GM23248 (cell line): ENCODE measurements around the gene SAFB2. TPM values are rescaled to one million over a fixed set of nuclear protein-coding genes. Genes with fewer than 3 reads are reported as not detected.

ENCODE experiments used
- DNase-seq: peaks from one replicate; pipeline ENCODE4 v3.0.0-alpha.2; 2015
- H2AFZ ChIP-seq: fragments of 200-600 bp; sonication (generic); 2 replicates; pipeline ENCODE4 v1.6.1; 2016; ENCODE audit warnings: antibody characterized with exemption
- H3F3A ChIP-seq: fragments of 200-600 bp; sonication (generic); 2 replicates; pipeline ENCODE4 v1.6.1; 2016; ENCODE audit warnings: mild to moderate bottlenecking, antibody characterized with exemption, mixed run types; ENCODE audit not compliant: insufficient read depth
- H3K27ac ChIP-seq: fragments of 200-600 bp; sonication (generic); 2 replicates; pipeline ENCODE4 v1.5.1; 2016; ENCODE audit warnings: mild to moderate bottlenecking
- H3K27me3 ChIP-seq: fragments of 200-600 bp; sonication (generic); replicated peaks from 2 replicates; pipeline ENCODE4 v1.6.1; 2016; ENCODE audit warnings: mild to moderate bottlenecking; ENCODE audit not compliant: insufficient read depth
- H3K36me3 ChIP-seq: fragments of 200-600 bp; sonication (generic); 2 replicates; pipeline ENCODE4 v1.6.1; 2016; ENCODE audit warnings: low read depth, mild to moderate bottlenecking
- H3K4me1 ChIP-seq: fragments of 200-600 bp; sonication (generic); 2 replicates; pipeline ENCODE4 v1.6.1; 2016; ENCODE audit warnings: mild to moderate bottlenecking; ENCODE audit not compliant: insufficient read depth
- H3K4me2 ChIP-seq: fragments of 200-600 bp; sonication (generic); one replicate; pipeline ENCODE4 v1.6.1; 2016; ENCODE audit warnings: mild to moderate bottlenecking; ENCODE audit not compliant: unreplicated experiment
- H3K4me3 ChIP-seq: fragments of 200-600 bp; sonication (generic); 2 replicates; pipeline ENCODE4 v1.5.1; 2016; ENCODE audit warnings: mild to moderate bottlenecking
- H3K79me2 ChIP-seq: fragments of 200-600 bp; sonication (generic); 2 replicates; pipeline ENCODE4 v1.6.1; 2016; ENCODE audit warnings: mild to moderate bottlenecking; ENCODE audit not compliant: insufficient read depth
- H3K9ac ChIP-seq: fragments of 200-600 bp; sonication (generic); 2 replicates; pipeline ENCODE4 v1.6.1; 2016; ENCODE audit warnings: mild to moderate bottlenecking
- H3K9me2 ChIP-seq: fragments of 200-600 bp; sonication (generic); 2 replicates; pipeline ENCODE4 v1.6.1; 2016; ENCODE audit warnings: mixed run types, mild to moderate bottlenecking, moderate library complexity; ENCODE audit not compliant: insufficient read depth
- H3K9me3 ChIP-seq: fragments of 200-600 bp; sonication (generic); one replicate; pipeline ENCODE4 v1.6.1; 2017; ENCODE audit warnings: low read depth
- H4K20me1 ChIP-seq: fragments of 200-600 bp; sonication (generic); 2 replicates; pipeline ENCODE4 v1.6.0; 2016; ENCODE audit not compliant: insufficient read depth
- EZH2 ChIP-seq: fragments of 200-600 bp; sonication (generic); IDR thresholded peaks from 2 replicates; pipeline ENCODE4 v1.6.1; 2018; ENCODE audit warnings: antibody characterized with exemption, mild to moderate bottlenecking; ENCODE audit not compliant: insufficient read depth, poor library complexity, severe bottlenecking
- EZH2phosphoT487 ChIP-seq: fragments of 200-600 bp; sonication (generic); IDR thresholded peaks from 2 replicates; pipeline ENCODE4 v1.6.1; 2018; ENCODE audit warnings: antibody characterized with exemption, moderate library complexity, mild to moderate bottlenecking, low read depth; ENCODE audit not compliant: insufficient read depth
- WGBS, 2 experiments: methylation state at CpG; one replicate each; pipeline ENCODE4 v1.1.6; 2015 to 2017; ENCODE audit warnings: low lambda C conversion rate in 2 of 2, low coverage in 1 of 2; ENCODE audit errors: missing lambda C conversion rate in 2 of 2; 5-methylcytosine and 5-hydroxymethylcytosine counted together
- in situ Hi-C: fragments of 300-500 bp; cut with MboI; formaldehyde crosslinking; loops from 2 replicates; pipeline ENCODE4 v1.15.0; 2020
- polyA plus RNA-seq: library from polyadenylated mRNA; unstranded; fragments of >200 nt; fragmentation: Nextera tagmentation; extraction: Ambion mirVana; gene quantifications from 2 replicates; pipeline ENCODE4 v1.2.1, GENCODE V29; 2016
- total RNA-seq: library from RNA; depleted of rRNA; stranded (reverse); fragments of >200 nt; shearing (Covaris generic); gene quantifications from 2 replicates; pipeline ENCODE4 v1.2.3, GENCODE V29; 2014

Gene SAFB2
- total and polyA plus RNA-seq, 2 experiments from 2014 or later = 17.6 to 37.2 TPM

DNA sequence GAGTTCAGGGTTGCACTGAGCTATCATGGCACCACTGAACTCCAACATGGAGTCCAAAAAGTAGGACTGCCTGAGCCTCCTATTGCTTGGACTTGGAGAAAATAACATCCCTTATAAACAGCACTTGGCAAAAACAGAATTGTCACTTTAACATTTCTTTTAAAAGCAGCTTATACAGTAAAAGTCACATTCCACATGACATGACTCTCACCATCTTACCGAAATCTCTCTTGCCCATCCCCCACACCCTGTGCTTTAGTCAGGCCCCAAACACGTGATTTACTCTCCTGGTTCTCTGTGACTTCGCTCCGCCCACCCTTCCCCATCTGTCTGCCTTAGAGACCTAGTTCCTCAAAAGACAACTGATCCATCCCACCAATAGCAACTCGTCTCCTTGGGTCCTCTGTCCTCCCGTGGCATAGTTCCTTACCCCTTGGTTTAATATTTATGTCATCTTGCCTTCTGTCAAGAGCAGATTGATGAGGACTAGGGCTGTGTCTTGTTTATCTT lies 4.9 kb upstream of the SAFB2 start:
- H3F3A ChIP-seq = peaks cover 24% of the 10 kb centered on the region
- H3K36me3 ChIP-seq = peaks cover 41% of the 10 kb centered on the region; the same call in 1 of the 2 replicates
- peaks cover 4% of the 10 kb centered on the region; the same call in 1 of the 2 replicates for H4K20me1 ChIP-seq
- H3K4me3 ChIP-seq = no peak overlapping the region
- no peak overlapping the region for H3K4me2 ChIP-seq
- DNase-seq = peak; percentile 68
- H3K9ac ChIP-seq = no peak overlapping the region
- H3K27me3 ChIP-seq = no peaks in the 10 kb centered on the region
- TF ChIP-seq EZH2 (no peak), EZH2phosphoT487 (no peak)
- peaks cover 97% of the 10 kb centered on the region for H3K79me2 ChIP-seq
- H3K27ac ChIP-seq = 0 out of 2 replicates have a peak overlapping the region, but pooled peaks have one; percentile 11
- in situ Hi-C loops = no loop called here
- no peaks in the 10 kb centered on the region for H3K9me3 ChIP-seq
- no peak overlapping the region for H2AFZ ChIP-seq
- no peaks in the 10 kb centered on the region for H3K9me2 ChIP-seq
- WGBS, 2 experiments = 64 to 66% methylated on average over 6 of the region's 6 CpGs
- peaks cover 42% of the 10 kb centered on the region for H3K4me1 ChIP-seq

GRCh38 chr19:5625641-5626040 lies 3.1 kb upstream of the SAFB2 start:
- Histone ChIP-seq H2AFZ (no peak overlapping the region), H3K4me2 (peak overlapping the region; percentile 97), H3K4me1 (peaks cover 34% of the 10 kb centered on the region), H3K36me3 (peaks cover 41% of the 10 kb centered on the region; the same call in 1 of the 2 replicates), H4K20me1 (peaks cover 4% of the 10 kb centered on the region; the same call in 1 of the 2 replicates), H3K79me2 (peaks cover 97% of the 10 kb centered on the region), H3K9ac (peak overlapping the region; percentile 96), H3K4me3 (0 out of 2 replicates have a peak overlapping the region, but pooled peaks have one; percentile 87), H3K9me2 (no peaks in the 10 kb centered on the region), H3F3A (peaks cover 15% of the 10 kb centered on the region; the same call in 1 of the 2 replicates), H3K27me3 (no peaks in the 10 kb centered on the region), H3K9me3 (no peaks in the 10 kb centered on the region), H3K27ac (no peak overlapping the region)
- TF ChIP-seq EZH2phosphoT487 (no peak), EZH2 (no peak)
- no peak for DNase-seq
- 78 to 81% methylated on average over 12 of the region's 12 CpGs for WGBS, 2 experiments
- in situ Hi-C loops = no loop called here

DNA sequence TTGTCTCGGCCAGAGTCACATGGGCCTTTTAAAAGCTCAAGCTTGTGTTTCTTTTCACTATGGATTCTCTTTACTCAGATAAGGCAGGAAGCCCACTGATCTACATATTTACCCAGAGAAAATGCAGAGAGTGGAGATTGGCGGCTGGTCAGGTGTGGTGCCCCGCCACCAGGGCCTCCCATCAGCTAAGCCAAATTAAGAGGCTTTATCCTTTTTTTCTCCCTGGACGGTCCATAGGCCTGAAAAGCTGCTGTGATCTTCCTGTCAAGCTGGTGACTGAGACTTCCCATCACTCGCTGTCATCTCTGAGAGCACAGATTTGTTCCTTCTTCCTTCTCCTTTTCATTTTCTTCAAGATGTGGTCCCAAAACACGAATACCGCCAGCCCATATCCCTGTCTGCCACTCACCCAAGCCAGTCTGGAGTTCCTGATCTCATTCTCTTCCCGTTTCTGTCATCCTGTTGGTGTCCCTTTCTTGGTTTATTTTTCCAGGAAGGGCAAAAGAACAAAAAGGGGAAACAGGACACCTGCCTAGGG lies 2.2 kb upstream of the SAFB2 start:
- DNase-seq = peak; percentile 47

GRCh38 chr19:5624018-5624663 lies 1.6 kb upstream of the SAFB2 start:
- Histone ChIP-seq H3K27me3 (no peaks in the 10 kb centered on the region), H3F3A (peaks cover 4% of the 10 kb centered on the region; the same call in 1 of the 2 replicates), H3K36me3 (peaks cover 33% of the 10 kb centered on the region; the same call in 1 of the 2 replicates), H3K4me2 (peak overlapping the region; percentile 97), H3K9me3 (no peaks in the 10 kb centered on the region), H3K4me1 (peaks cover 43% of the 10 kb centered on the region), H4K20me1 (no peaks in the 10 kb centered on the region; the same call in 1 of the 2 replicates), H3K4me3 (peak overlapping the region; percentile 87), H3K79me2 (peaks cover 97% of the 10 kb centered on the region), H3K9ac (peak overlapping the region; percentile 96), H3K27ac (peak overlapping the region; percentile 88), H3K9me2 (no peaks in the 10 kb centered on the region), H2AFZ (no peak overlapping the region)
- 3 to 4% methylated on average over 20 of the region's 20 CpGs for WGBS, 2 experiments
- in situ Hi-C loops = no loop called here
- no peak for TF ChIP-seq EZH2
- no peak for TF ChIP-seq EZH2phosphoT487
- DNase-seq = peak; percentile 86

More for the DNA sequence above, 2.2 kb upstream of the SAFB2 start:
- Histone ChIP-seq H3K4me1 (peaks cover 42% of the 10 kb centered on the region), H3K9me2 (no peaks in the 10 kb centered on the region), H4K20me1 (peaks cover 4% of the 10 kb centered on the region; the same call in 1 of the 2 replicates), H3K4me2 (peak overlapping the region; percentile 97), H3K27me3 (no peaks in the 10 kb centered on the region), H3F3A (peaks cover 9% of the 10 kb centered on the region; the same call in 1 of the 2 replicates), H3K4me3 (peak overlapping the region; percentile 87), H3K27ac (peak overlapping the region; percentile 88), H3K9ac (peak overlapping the region; percentile 96), H3K9me3 (no peaks in the 10 kb centered on the region), H3K79me2 (peaks cover 97% of the 10 kb centered on the region), H3K36me3 (peaks cover 38% of the 10 kb centered on the region; the same call in 1 of the 2 replicates), H2AFZ (no peak overlapping the region)
- TF ChIP-seq EZH2phosphoT487 = no peak
- TF ChIP-seq EZH2 = no peak
- 6 to 12% methylated on average over 8 of the region's 8 CpGs for WGBS, 2 experiments
- in situ Hi-C loops = no loop called here
